Measurements from ENCODE around the gene ZFYVE27.

ZFYVE27 gene

DNA sequence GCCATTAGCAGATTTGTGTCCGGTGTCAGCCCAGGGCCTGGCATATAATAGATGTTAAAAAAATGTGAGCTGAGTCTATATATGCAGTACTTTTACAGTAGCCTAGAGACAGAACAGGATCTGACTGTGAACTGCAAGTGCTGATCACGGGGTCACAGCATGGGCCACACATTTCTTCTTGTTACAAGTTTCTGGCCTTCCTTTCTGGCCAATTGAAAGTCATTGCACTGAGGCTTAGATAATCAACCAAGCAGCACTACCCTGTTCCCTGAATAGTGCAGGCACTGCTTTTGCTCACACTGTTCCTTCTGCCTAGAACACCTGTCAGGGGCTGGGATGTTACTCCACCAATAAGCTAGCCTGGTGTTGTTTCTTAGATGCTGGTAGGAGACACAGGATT lies 28.8 kb upstream of the ZFYVE27 start:
- no peak overlapping the region for H3K4me3 ChIP-seq
- TF ChIP-seq, protein P1, sequence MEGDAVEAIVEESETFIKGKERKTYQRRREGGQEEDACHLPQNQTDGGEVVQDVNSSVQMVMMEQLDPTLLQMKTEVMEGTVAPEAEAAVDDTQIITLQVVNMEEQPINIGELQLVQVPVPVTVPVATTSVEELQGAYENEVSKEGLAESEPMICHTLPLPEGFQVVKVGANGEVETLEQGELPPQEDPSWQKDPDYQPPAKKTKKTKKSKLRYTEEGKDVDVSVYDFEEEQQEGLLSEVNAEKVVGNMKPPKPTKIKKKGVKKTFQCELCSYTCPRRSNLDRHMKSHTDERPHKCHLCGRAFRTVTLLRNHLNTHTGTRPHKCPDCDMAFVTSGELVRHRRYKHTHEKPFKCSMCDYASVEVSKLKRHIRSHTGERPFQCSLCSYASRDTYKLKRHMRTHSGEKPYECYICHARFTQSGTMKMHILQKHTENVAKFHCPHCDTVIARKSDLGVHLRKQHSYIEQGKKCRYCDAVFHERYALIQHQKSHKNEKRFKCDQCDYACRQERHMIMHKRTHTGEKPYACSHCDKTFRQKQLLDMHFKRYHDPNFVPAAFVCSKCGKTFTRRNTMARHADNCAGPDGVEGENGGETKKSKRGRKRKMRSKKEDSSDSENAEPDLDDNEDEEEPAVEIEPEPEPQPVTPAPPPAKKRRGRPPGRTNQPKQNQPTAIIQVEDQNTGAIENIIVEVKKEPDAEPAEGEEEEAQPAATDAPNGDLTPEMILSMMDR (IDR thresholded peaks at IDR 0.05), result no peak
- H3K9me3 ChIP-seq, result no peaks in the 10 kb centered on the region
- intact Hi-C loops (cut with DNase I; ENCODE audit: low total_unique reads), result no loop called here
- no peak for DNase-seq
- peak overlapping the region; percentile 58 to 65 for H3K27ac ChIP-seq
- H3K4me1 ChIP-seq, result peaks cover 4 to 66% (median 47%) of the 10 kb centered on the region in 4 donors
- H3K27me3 ChIP-seq, result no peaks in the 10 kb centered on the region
- no peaks in the 10 kb centered on the region for H3K36me3 ChIP-seq

DNA sequence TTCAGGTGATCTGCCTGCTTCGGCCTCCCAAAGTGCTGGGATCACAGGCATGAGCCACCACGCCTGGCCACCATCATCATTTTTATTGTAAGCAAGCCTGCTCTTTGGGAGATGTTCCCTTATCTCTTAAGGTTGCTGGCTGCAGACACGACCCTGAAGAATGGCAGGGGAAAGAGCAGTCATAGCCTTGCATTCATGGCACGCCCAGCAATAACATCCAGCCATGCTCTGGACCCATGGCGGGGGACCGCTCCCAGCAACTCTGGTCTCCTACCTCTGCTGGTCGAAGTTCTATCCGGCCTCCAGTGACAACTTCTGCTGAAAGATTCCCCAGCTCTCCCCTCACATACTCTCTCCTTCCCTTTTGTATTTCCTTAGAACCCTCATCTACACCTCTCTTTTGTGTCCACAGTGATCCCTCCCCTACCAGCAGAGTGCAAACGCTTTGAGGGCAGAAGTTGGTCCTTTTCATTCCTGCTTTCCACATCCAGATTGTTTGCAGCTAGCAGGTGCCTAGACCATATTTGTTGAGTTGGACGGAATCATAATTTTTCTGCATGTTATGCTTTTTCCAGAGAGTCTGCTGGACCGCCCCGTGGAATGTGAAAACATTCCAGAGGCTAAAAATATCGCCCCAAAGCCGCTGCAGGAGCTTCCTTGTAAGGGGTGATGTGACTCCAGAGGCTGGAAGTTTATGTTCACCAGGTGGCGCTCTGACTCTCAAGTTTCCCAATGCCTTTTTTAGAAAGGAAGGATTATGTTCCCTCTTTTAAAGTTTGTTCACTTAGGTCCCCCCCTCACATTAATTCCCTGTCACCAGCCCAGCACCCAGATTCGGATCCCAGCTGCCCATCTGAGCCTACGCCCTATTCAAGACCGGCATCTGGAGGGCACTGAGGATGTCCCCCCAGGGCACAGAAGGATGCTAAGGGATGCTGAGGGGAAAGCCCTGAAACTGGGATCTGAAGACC lies 27.7 kb upstream of the ZFYVE27 start:
- no peaks in the 10 kb centered on the region for H3K36me3 ChIP-seq
- H3K27me3 ChIP-seq, result no peaks in the 10 kb centered on the region
- intact Hi-C loops (cut with DNase I; ENCODE audit: low total_unique reads), result no loop called here
- peaks cover 4 to 68% (median 47%) of the 10 kb centered on the region in 4 donors for H3K4me1 ChIP-seq
- TF ChIP-seq, protein P1 (IDR thresholded peaks at IDR 0.05), result peak; percentile 62 to 64
- peak overlapping the region; percentile 58 to 99 for H3K27ac ChIP-seq
- DNase-seq, result peak; percentile 86 to 94
- H3K9me3 ChIP-seq, result no peaks in the 10 kb centered on the region
- no peak overlapping the region for H3K4me3 ChIP-seq

DNA sequence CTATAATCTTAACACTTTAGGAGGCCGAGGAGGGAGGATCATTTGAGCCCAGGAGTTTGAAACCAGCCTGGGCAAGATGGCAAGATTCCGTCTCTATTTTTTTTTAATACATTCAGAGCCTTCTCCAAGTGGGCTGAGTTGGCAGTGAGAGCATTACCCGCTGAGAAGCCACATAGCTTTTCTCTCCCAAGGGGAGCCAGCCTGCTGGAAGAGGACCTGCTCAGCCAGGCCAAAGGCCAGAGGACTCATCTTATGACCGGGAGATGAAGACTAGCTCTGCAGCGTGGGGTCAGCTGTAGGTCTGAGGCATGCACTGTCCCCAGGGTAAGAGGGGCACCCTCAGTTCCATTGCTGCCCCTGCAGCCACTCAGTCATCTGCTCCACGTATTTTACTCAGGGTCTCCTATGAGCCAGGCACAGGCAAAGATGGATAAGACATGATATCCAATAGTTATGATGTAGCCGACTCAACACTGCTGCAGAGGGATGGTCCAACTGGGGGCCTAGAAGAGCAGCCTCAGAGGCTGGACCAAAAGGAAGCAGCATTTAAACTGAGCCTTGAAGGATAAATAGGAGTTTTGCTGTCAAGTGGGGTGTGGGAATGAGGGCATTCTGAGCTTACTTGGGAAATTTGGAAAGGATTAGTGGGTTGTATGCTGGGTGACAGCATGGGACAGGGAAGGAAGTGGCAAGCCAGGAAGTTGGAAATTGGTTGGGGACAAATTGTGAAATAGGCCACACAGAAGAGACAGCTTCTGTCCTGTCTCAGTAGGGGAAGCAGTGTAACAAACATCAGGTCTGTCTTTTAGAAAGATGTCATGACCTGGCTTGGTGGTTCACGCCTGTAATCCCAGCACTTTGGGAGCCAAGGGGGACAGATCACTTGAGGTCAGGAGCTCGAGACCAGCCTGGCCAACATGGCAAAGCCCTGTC lies 25.0 kb upstream of the ZFYVE27 start:
- peak overlapping the region; percentile 96 to 99 for H3K27ac ChIP-seq
- H3K36me3 ChIP-seq, result peaks cover 0 to 1% (median under 1%) of the 10 kb centered on the region in 3 donors
- intact Hi-C loops (cut with DNase I; ENCODE audit: low total_unique reads), result no loop called here
- H3K27me3 ChIP-seq, result no peaks in the 10 kb centered on the region
- no peaks in the 10 kb centered on the region for H3K9me3 ChIP-seq
- H3K4me1 ChIP-seq, result peaks cover 4 to 83% (median 65%) of the 10 kb centered on the region in 4 donors
- TF ChIP-seq, protein P1 (IDR thresholded peaks at IDR 0.05), result no peak
- DNase-seq, result no peak
- no peak overlapping the region for H3K4me3 ChIP-seq

DNA sequence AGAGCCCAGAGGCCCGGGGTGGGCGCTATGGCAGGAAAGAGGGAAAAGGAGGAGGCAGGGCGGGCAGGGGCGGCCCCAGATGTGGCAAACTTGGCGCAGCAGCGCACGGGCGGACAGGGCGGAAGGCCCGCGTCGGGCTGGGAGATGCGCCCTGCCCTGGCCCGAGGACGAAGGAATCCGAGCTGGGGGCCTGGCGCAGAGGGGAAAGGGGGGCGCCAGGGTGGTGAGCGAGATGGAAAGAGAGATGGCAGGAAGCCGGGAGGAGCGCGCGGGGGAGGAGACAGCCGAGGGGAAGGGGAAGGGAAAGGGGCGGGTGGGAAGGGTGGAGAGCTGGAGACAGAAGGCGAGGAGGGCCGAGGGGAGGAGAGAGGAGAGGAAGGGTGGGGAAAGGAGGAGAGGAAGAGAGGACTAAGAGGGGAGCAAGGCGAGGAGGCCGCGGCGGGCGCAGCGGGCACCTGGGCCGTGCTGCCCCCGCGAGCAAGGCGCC lies 23.5 kb upstream of the ZFYVE27 start, which contains the start of gene MARVELD1:
MARVELD1 (plus strand) TSS at position 392 of the 487 bp plus-strand sequence. CDS start 147 bp downstream, outside the sequence.
- Histone ChIP-seq H3K4me1 (peaks cover under 1 to 83% (median 68%) of the 10 kb centered on the region in 4 donors), H3K4me3 (peak within 1 kb of the TSS; percentile 71 to 78)
- intact Hi-C loops (cut with DNase I; ENCODE audit: low total_unique reads), result no loop called here

More for the DNA sequence above, 23.5 kb upstream of the ZFYVE27 start, which contains the start of gene MARVELD1:
- DNase-seq, result peak; percentile 86 to 91
- TF ChIP-seq, protein P1 (IDR thresholded peaks at IDR 0.05), result no peak
- H3K27me3 ChIP-seq, result no peaks in the 10 kb centered on the region
- H3K36me3 ChIP-seq, result peaks cover 8 to 16% (median 10%) of the 10 kb centered on the region in 3 donors
- peak within 1 kb of the TSS; percentile 96 to 99 for H3K27ac ChIP-seq
- H3K9me3 ChIP-seq, result no peaks in the 10 kb centered on the region

Measured in tibial artery (tissue), 4 donors.